Effector memory CD4-positive, alpha-beta T cell (primary cell): ENCODE measurements around the gene MAJIN.

Experiments used
- DNase-seq, 3 donors: peaks; one replicate each; pipeline ENCODE4 v3.0.0-alpha.2; 2020
- H3K27ac ChIP-seq: 2 replicates; pipeline ENCODE4 v1.7.0; 2013; ENCODE audit warnings: mild to moderate bottlenecking, low read length, moderate library complexity; ENCODE audit not compliant: insufficient read depth, poor library complexity, severe bottlenecking
- H3K27me3 ChIP-seq: replicated peaks from 2 replicates; pipeline ENCODE4 v1.7.0; 2013; ENCODE audit warnings: mild to moderate bottlenecking, low read length; ENCODE audit not compliant: insufficient read depth, control insufficient read depth, poor library complexity, severe bottlenecking
- H3K36me3 ChIP-seq: 2 replicates; pipeline ENCODE4 v1.7.0; 2013; ENCODE audit warnings: mild to moderate bottlenecking, low read length, moderate library complexity; ENCODE audit not compliant: control insufficient read depth, insufficient read depth
- H3K4me1 ChIP-seq: 2 replicates; pipeline ENCODE4 v1.7.0; 2013; ENCODE audit warnings: low read length, mild to moderate bottlenecking; ENCODE audit not compliant: control insufficient read depth, insufficient read depth, poor library complexity, severe bottlenecking
- H3K4me3 ChIP-seq: 2 replicates; pipeline ENCODE4 v1.7.0; 2013; ENCODE audit warnings: low read length, low read depth, mild to moderate bottlenecking; ENCODE audit not compliant: insufficient read depth, poor library complexity, severe bottlenecking
- H3K9me3 ChIP-seq: 2 replicates; pipeline ENCODE4 v1.7.0; 2013; ENCODE audit warnings: mild to moderate bottlenecking, low read length, moderate library complexity; ENCODE audit not compliant: control insufficient read depth

Gene MAJIN

GRCh38 chr11:64916040-64916774, 55.7 kb downstream of the MAJIN start:
- H3K27me3 ChIP-seq = no peaks in the 10 kb centered on the region
- no peaks in the 10 kb centered on the region for H3K9me3 ChIP-seq
- H3K36me3 ChIP-seq = peaks cover 34% of the 10 kb centered on the region
- peaks cover 17% of the 10 kb centered on the region for H3K4me1 ChIP-seq
- peak; percentile 28 to 50 (median 28) for DNase-seq
- H3K4me3 ChIP-seq = peak overlapping the region; percentile 90
- peak overlapping the region; percentile 81 for H3K27ac ChIP-seq

- H3K9me3 ChIP-seq = no peaks in the 10 kb centered on the region
- H3K27me3 ChIP-seq = no peaks in the 10 kb centered on the region
- DNase-seq = no peak
- peaks cover 17% of the 10 kb centered on the region for H3K4me1 ChIP-seq
- no peak overlapping the region for H3K4me3 ChIP-seq
- H3K36me3 ChIP-seq = peaks cover 41% of the 10 kb centered on the region
- no peak overlapping the region for H3K27ac ChIP-seq
Measured at GRCh38 chr11:64915376-64915887, 56.5 kb downstream of the MAJIN start.

- Histone ChIP-seq H3K4me3 (no peak overlapping the region), H3K27ac (no peak overlapping the region), H3K4me1 (peaks cover 17% of the 10 kb centered on the region), H3K9me3 (no peaks in the 10 kb centered on the region), H3K27me3 (no peaks in the 10 kb centered on the region), H3K36me3 (peaks cover 54% of the 10 kb centered on the region)
- DNase-seq = no peak
Measured at GRCh38 chr11:64914123-64914522, 57.8 kb downstream of the MAJIN start.

GRCh38 chr11:64913171-64913727, 58.7 kb downstream of the MAJIN start:
- Histone ChIP-seq H3K4me3 (no peak overlapping the region), H3K4me1 (peaks cover 17% of the 10 kb centered on the region), H3K27ac (no peak overlapping the region), H3K36me3 (peaks cover 62% of the 10 kb centered on the region), H3K9me3 (no peaks in the 10 kb centered on the region), H3K27me3 (no peaks in the 10 kb centered on the region)
- DNase-seq = no peak

- no peak for DNase-seq
- Histone ChIP-seq H3K9me3 (no peaks in the 10 kb centered on the region), H3K4me3 (no peak overlapping the region), H3K27ac (no peak overlapping the region), H3K4me1 (peaks cover 12% of the 10 kb centered on the region), H3K27me3 (no peaks in the 10 kb centered on the region), H3K36me3 (peaks cover 75% of the 10 kb centered on the region)
Measured at GRCh38 chr11:64911689-64912088, 60.2 kb downstream of the MAJIN start.

- Histone ChIP-seq H3K27ac (no peak overlapping the region), H3K4me3 (no peak overlapping the region), H3K27me3 (no peaks in the 10 kb centered on the region), H3K36me3 (peaks cover 80% of the 10 kb centered on the region), H3K9me3 (no peaks in the 10 kb centered on the region), H3K4me1 (peaks cover 10% of the 10 kb centered on the region)
- DNase-seq = no peak
Measured at GRCh38 chr11:64911142-64911541, 60.8 kb downstream of the MAJIN start.

GRCh38 chr11:64910451-64911093, 61.3 kb downstream of the MAJIN start:
- Histone ChIP-seq H3K4me1 (peaks cover 5% of the 10 kb centered on the region), H3K36me3 (peaks cover 86% of the 10 kb centered on the region), H3K27ac (no peak overlapping the region), H3K27me3 (no peaks in the 10 kb centered on the region), H3K4me3 (no peak overlapping the region), H3K9me3 (no peaks in the 10 kb centered on the region)
- no peak for DNase-seq

GRCh38 chr11:64909653-64910343, 62.1 kb downstream of the MAJIN start:
- Histone ChIP-seq H3K27ac (no peak overlapping the region), H3K36me3 (peaks cover 92% of the 10 kb centered on the region), H3K9me3 (no peaks in the 10 kb centered on the region), H3K4me3 (no peak overlapping the region), H3K27me3 (no peaks in the 10 kb centered on the region), H3K4me1 (no peaks in the 10 kb centered on the region)
- DNase-seq = no peak

- DNase-seq = no peak
- Histone ChIP-seq H3K27ac (no peak overlapping the region), H3K4me1 (no peaks in the 10 kb centered on the region), H3K36me3 (peaks cover 85% of the 10 kb centered on the region), H3K4me3 (no peak overlapping the region), H3K27me3 (no peaks in the 10 kb centered on the region), H3K9me3 (no peaks in the 10 kb centered on the region)
Measured at GRCh38 chr11:64908766-64909165, 63.1 kb downstream of the MAJIN start.

- Histone ChIP-seq H3K36me3 (peaks cover 78% of the 10 kb centered on the region), H3K4me1 (no peaks in the 10 kb centered on the region), H3K9me3 (no peaks in the 10 kb centered on the region), H3K27me3 (no peaks in the 10 kb centered on the region), H3K27ac (no peak overlapping the region), H3K4me3 (no peak overlapping the region)
- no peak for DNase-seq
Measured at GRCh38 chr11:64906314-64906635, 65.6 kb downstream of the MAJIN start.
